Epithelial cell of proximal tubule (primary cell): ENCODE measurements around the gene COL4A1. TPM values are rescaled to one million over a fixed set of nuclear protein-coding genes. Genes with fewer than 3 reads are reported as not detected.

ENCODE experiments used
- DNase-seq: peaks from one replicate; pipeline ENCODE4 v3.0.0-alpha.2; 2011; ENCODE audit warnings: low read depth
- H3K4me3 ChIP-seq: 2 replicates; pipeline ENCODE4 v1.5.1; 2011; ENCODE audit warnings: low read depth, mild to moderate bottlenecking, low read length
- CTCF ChIP-seq: conservative IDR thresholded peaks from 2 replicates; pipeline ENCODE4 v1.5.1; 2012; ENCODE audit warnings: low read depth, mild to moderate bottlenecking, low read length
- total RNA-seq: library from RNA; depleted of rRNA; stranded (reverse); fragments of >200 nt; gene quantifications from 2 replicates; pipeline ENCODE4 v1.2.3, GENCODE V29; 2015

The COL4A1 gene
- total RNA-seq, 1 donor from 2014 or later = 547 TPM

- DNase-seq = no peak
- H3K4me3 ChIP-seq = no peak overlapping the region
- TF ChIP-seq CTCF = no peak
These were observed 45.5 kb downstream of the COL4A1 start for GRCh38 chr13:110261166-110262081.

GRCh38 chr13:110259651-110260050, 47.3 kb downstream of the COL4A1 start:
- no peak overlapping the region for H3K4me3 ChIP-seq
- DNase-seq = no peak
- no peak for TF ChIP-seq CTCF

- no peak overlapping the region for H3K4me3 ChIP-seq
- TF ChIP-seq CTCF = no peak
- DNase-seq = no peak
These were observed 47.9 kb downstream of the COL4A1 start for GRCh38 chr13:110258876-110259631.

GRCh38 chr13:110257408-110257807, 49.5 kb downstream of the COL4A1 start:
- no peak for DNase-seq
- TF ChIP-seq CTCF = no peak
- H3K4me3 ChIP-seq = no peak overlapping the region

- no peak overlapping the region for H3K4me3 ChIP-seq
- DNase-seq = no peak
- no peak for TF ChIP-seq CTCF
These were observed 50.6 kb downstream of the COL4A1 start for GRCh38 chr13:110256126-110256905.

GRCh38 chr13:110254751-110255553, 52.0 kb downstream of the COL4A1 start:
- no peak for TF ChIP-seq CTCF
- DNase-seq = no peak
- no peak overlapping the region for H3K4me3 ChIP-seq
